NCI-H2196 (cell line): ENCODE measurements around the gene CLCA2.
"Not testable (repeated sequence)": the region's sequence is repeated elsewhere in the genome, so short reads cannot be mapped to it uniquely, and the experiment has no call there.

ENCODE experiments used
- DNase-seq: peaks from one replicate; lab custom pipeline; 2025; ENCODE audit not compliant: unreplicated experiment; lab: John Stamatoyannopoulos, UW

The CLCA2 gene

GRCh38 chr1:86472767-86473166 is 48.8 kb downstream of the CLCA2 start:
- no peak for DNase-seq

- no peak for DNase-seq
Measured at GRCh38 chr1:86477256-86477655, 53.3 kb downstream of the CLCA2 start.

GRCh38 chr1:86477682-86478081 is 53.7 kb downstream of the CLCA2 start:
- DNase-seq: no peak

- DNase-seq: no peak
Measured at GRCh38 chr1:86478416-86479156, 54.6 kb downstream of the CLCA2 start.

DNA sequence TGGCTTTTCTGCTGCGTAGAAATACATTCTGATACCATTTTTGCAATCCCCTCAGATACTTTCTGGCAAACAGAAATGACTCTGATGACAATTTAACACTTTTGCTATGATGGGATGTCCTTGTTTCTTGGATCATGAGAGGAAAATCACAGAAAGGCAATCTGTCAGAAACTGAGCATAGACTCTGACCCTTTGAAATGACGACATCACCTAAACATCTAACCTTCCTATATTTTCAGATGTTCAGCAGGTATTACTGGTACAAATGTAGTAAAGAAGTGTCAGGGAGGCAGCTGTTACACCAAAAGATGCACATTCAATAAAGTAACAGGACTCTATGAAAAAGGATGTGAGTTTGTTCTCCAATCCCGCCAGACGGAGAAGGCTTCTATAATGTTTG is 58.0 kb downstream of the CLCA2 start:
- no peak for DNase-seq

GRCh38 chr1:86487131-86487810 is 63.3 kb downstream of the CLCA2 start:
- DNase-seq: no peak

GRCh38 chr1:86487811-86488141 is 63.8 kb downstream of the CLCA2 start:
- no peak for DNase-seq

DNA sequence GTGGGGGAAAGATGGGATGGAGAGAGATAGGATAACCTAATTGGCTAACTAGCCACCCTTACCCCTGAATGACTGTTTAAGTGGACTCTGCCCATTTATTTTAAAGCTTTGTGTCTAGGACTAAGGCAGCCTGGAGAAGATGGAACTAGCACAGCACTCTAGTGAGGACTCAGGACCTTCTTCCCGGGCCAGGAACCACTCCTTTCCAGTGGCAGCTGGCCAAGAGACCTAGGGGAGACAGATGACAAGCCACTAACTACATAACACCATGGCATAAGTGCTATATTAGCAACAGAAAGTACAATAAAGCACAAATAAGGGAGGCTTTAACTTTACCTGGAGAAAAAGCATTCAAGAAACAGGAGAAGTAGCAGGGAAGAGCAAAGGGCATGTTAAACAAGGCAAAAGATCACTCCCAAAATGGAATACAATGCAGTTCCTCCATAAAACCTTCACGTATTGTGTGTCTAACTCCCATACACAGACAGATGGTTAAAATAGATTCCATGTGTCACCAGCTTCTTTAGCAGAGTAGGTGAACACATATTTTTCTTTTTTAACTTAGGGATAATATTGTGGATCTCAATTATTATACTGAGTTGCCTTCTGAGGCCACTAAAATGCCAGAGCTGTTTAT is 65.4 kb downstream of the CLCA2 start:
- no peak for DNase-seq

DNA sequence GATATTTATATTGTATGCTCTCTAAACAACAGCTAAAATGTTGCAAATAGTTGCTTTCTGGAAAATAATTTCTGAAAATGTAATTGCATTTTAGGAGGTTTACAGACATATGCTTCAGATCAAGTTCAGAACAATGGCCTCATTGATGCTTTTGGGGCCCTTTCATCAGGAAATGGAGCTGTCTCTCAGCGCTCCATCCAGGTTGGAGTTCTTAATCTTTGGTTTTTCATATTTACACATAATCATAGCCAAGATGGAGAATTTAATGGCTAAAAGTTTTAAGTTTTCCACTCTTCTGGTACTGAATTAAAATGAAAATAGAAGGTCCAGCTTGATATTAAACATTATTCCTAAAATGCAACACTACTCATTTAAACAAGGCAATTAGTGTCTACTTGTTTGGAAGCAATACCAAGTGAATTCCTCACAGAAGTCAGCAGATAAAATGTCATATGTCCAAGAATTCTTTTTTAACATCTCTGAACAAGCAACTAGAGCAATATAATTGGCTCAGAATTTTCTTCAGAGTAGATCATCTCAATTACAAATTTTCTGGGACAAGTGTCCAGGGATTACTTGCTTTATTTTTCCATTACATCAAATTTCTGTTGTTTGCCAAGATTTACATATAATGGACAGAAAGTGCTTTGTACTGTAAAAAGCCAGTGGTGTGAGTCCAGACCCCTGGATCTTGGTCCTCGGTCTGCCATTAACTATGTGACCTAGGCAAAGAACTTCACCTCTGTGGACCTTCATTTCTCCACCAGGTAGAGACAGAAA is 67.4 kb downstream of the CLCA2 start:
- DNase-seq: no peak

DNA sequence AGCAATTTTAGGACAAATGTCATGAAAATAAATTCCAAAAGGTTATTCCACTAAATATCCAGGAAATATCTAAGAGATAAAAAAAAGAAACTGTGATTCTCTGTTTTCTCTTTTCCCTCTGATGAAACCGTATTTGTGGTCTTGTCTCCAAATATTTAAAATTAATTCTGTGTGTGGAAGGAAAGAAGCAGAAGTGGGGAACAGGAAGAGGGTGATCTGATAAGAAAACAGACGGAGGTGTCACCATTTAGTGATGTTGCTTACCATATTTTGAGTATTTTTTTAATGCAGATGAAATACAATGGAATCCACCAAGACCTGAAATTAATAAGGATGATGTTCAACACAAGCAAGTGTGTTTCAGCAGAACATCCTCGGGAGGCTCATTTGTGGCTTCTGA is 74.3 kb downstream of the CLCA2 start:
- no peak for DNase-seq

DNA sequence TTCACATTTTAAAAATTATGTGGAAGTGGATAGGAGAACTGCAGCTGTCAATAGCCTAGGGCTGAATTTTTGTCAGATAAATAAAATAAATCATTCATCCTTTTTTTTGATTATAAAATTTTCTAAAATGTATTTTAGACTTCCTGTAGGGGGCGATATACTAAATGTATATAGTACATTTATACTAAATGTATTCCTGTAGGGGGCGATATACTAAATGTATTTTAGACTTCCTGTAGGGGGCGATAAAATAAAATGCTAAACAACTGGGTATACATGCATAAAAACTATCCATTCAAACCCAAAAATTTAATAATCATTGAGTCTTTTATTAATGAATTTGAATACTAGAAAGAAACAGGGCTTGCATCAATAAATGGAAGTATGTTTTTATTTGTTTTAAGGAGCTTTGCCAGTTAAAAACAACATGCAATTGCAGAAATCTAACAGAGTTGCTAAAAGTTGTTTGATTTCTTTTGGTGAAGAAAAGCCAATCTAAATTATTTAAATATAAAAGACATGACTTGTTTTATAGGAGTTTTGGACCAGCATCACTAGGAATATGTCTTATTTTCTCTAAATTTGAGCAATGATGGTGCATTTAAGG is 76.1 kb downstream of the CLCA2 start:
- peak; percentile 55 for DNase-seq

DNA sequence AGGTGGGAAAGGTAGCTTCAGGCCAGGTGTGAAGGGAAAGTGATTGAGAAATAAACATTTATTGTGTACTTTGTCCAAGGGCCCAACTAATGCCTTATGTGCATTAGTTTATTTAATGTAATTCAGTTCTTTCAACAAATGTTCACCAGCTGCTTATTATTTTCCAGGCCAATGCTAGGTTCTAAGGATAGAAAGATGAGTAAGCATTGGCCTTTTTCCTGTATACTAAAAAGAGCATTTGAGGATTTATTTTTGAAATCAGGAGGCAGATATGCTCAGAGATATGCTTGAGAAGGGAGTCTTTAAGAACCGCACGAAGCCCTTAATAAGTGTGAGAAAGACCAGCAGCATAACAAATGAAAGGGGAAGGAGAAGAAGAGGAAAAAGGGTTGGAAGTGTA is 76.7 kb downstream of the CLCA2 start:
- DNase-seq: no peak

- DNase-seq: not testable (repeated sequence)
Measured at GRCh38 chr1:86502125-86502646, 78.2 kb downstream of the CLCA2 start.

GRCh38 chr1:86502721-86503405 is 78.9 kb downstream of the CLCA2 start:
- DNase-seq: no peak

DNA sequence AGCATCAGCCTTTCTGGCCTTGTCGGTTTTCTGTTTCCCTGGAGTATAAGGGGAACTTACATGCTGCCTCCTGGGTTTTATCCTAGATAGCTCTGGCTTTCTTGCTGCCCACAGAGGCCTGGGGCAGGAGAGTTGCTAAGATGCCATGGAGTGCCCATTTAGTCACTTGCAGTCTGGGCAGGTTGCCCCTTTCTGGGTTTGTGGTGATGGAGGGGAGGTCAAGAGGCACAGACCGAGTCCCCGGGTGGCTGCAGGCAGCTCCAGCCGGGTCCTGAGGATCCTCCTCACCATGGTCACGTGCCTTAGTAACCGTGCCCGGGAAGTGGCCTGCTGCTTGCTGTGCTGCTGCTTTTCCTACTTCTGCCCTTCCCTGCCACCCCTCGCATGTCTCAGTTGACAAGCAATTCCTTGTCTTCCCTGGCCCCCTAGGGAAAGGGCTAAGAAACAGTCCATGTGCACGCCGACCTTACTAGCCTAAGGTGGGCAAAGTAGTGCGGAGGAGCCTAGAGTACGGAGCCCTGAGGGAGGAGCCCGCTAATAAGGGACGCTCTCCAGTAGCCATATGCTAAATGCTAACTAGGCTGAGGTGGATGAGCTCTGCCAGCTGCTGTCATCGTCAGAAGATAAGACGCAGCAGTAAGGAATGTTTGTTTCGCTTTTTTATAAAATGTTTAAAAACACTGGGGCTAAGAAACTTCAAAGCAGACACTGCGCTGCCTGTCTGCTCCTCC is 79.6 kb downstream of the CLCA2 start:
- no peak for DNase-seq

GRCh38 chr1:86504137-86504479 is 80.1 kb downstream of the CLCA2 start:
- no peak for DNase-seq

DNA sequence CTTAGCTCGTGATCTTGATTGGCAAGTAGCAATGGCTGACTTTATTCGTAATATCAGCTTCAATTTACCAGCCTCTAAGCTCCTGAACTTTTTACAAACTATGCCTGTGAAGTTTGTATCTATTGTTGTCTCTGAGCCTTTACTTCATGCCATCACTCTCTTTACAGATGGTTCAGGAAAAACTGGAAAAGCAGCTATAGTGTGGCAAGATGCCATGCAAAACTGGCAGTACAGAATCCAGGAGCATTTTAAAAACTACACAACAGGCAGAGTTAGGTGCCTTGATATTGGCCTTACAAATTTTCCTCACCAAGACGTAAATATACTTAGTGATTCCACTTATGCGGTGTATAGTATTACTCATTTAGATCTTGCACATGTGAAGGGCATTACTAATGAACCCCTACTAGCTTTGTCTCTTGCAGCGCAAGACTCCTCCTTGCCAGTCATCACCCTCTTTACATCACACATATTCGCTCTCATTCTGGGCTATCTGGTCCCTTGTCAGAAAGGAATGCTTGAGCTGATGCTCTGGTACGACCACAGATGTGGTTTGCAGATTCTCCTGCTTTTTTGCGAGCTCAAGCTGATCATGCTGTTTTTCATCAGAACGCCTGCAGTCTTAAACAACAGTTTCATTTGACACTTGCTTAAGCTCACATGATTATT is 81.1 kb downstream of the CLCA2 start:
- DNase-seq: no peak

DNA sequence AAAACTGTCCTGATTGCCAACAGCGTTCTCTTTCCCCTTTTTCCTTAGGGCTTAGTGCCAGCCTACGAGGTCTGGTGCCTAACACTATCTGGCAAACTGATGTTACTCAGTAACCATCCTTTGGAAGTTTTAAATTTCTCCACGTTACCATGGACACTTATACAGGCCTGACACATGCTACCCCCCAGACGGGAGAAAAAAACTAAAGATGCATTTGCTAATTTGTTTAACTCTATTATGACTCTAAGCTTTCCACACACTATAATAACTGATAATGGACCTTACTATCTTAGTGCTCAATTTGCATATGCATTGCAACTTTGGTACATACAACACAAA is 81.6 kb downstream of the CLCA2 start:
- no peak for DNase-seq
